Glomerular endothelial cell (primary cell): Measurements from ENCODE around the gene WDR87. TPM values are rescaled to one million over a fixed set of nuclear protein-coding genes. Genes with fewer than 3 reads are reported as not detected.

ENCODE experiments used
- DNase-seq: peaks from one replicate; pipeline ENCODE4 v3.0.0-alpha.2; 2011; ENCODE audit warnings: low read depth, low spot score; ENCODE audit errors: extremely low read depth
- total RNA-seq: library from RNA; depleted of rRNA; stranded (reverse); fragments of >200 nt; gene quantifications from 2 replicates; pipeline ENCODE4 v1.2.3, GENCODE V29; 2015

Gene WDR87
- total RNA-seq: not detected in 2 replicates

- DNase-seq: no peak
These were observed at the start of gene WDR87 for GRCh38 chr19:37905946-37906868. TSS of gene WDR87 (minus strand) at chr19:37906594. CDS start at chr19:37898239, 8,355 bp downstream.

GRCh38 chr19:37955986-37956385 lies 49.6 kb upstream of the WDR87 start:
- no peak for DNase-seq

- DNase-seq: no peak
These were observed 48.1 kb upstream of the WDR87 start for GRCh38 chr19:37954421-37954874.

- DNase-seq: no peak
These were observed 47.5 kb upstream of the WDR87 start for GRCh38 chr19:37953918-37954303.

GRCh38 chr19:37953171-37953917 lies 47.0 kb upstream of the WDR87 start:
- DNase-seq: no peak

GRCh38 chr19:37951816-37952210 lies 45.4 kb upstream of the WDR87 start:
- no peak for DNase-seq

GRCh38 chr19:37950471-37951175 lies 44.2 kb upstream of the WDR87 start:
- no peak for DNase-seq

- DNase-seq: no peak
These were observed 42.0 kb upstream of the WDR87 start for GRCh38 chr19:37948362-37948761.

- DNase-seq: no peak
These were observed 41.4 kb upstream of the WDR87 start for GRCh38 chr19:37947778-37948177.

- DNase-seq: no peak
These were observed 39.7 kb upstream of the WDR87 start for GRCh38 chr19:37946132-37946531.

GRCh38 chr19:37943480-37943879 lies 37.1 kb upstream of the WDR87 start:
- no peak for DNase-seq

- no peak for DNase-seq
These were observed 36.1 kb upstream of the WDR87 start for GRCh38 chr19:37942516-37942902.

- no peak for DNase-seq
These were observed 35.6 kb upstream of the WDR87 start for GRCh38 chr19:37941782-37942515.

GRCh38 chr19:37938353-37938752 lies 32.0 kb upstream of the WDR87 start:
- no peak for DNase-seq

- DNase-seq: no peak
These were observed 30.5 kb upstream of the WDR87 start for GRCh38 chr19:37936886-37937285.

GRCh38 chr19:37936166-37936565 lies 29.8 kb upstream of the WDR87 start:
- no peak for DNase-seq

- DNase-seq: no peak
These were observed 28.9 kb upstream of the WDR87 start for GRCh38 chr19:37935341-37935740.

GRCh38 chr19:37933937-37934358 lies 27.6 kb upstream of the WDR87 start:
- DNase-seq: no peak

GRCh38 chr19:37932985-37933936 lies 26.9 kb upstream of the WDR87 start:
- DNase-seq: no peak
